Stimulated activated naive CD8-positive, alpha-beta T cell treated with anti-CD3 and anti-CD28 coated beads, Interleukin-15, Interleukin-2, amounts not matched to agents 100 U/mL and 50 U/mL, for 24 hours (primary cell): ENCODE measurements around the gene COX8C.
"Not testable (repeated sequence)": the region's sequence is repeated elsewhere in the genome, so short reads cannot be mapped to it uniquely, and the experiment has no call there.

Experiments
- ATAC-seq: fragments of 150-1000 bp; cut with Tn5 transposase; one replicate; pipeline ENCODE4 v1.10.0; 2021
- DNase-seq: peaks from one replicate; pipeline ENCODE4 v3.0.0; 2021

COX8C gene

GRCh38 chr14:93369713-93370266 is 22.8 kb downstream of the COX8C start:
- no peak for ATAC-seq

DNA sequence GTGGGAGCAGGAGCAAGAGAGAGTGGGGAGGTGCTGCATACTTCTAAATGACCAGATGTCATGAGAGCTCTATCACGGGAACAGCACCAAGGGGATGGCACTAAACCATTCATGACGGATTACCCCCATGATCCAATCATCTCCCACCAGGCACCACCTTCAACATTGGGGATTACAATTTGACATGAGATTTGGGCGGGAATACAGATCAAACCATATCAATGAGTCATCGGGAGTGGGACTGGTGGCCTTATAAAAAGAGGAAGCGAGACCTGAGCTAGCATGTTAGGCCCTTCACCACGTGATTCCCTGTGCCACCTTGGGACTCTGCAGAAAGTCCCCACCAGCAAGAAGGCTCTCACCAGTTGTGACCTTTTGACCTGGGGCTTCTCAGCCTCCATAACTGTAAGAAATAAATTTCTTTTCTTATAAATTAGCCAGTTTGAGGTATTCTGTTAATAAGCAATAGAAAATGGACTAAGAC is 28.7 kb downstream of the COX8C start:
- no peak for ATAC-seq
- DNase-seq, result peak; percentile 17

More at GRCh38 chr14:93369713-93370266, 22.8 kb downstream of the COX8C start:
- no peak for DNase-seq

- ATAC-seq, result no peak
- DNase-seq, result no peak
Measured at GRCh38 chr14:93379831-93380230, 32.8 kb downstream of the COX8C start.

DNA sequence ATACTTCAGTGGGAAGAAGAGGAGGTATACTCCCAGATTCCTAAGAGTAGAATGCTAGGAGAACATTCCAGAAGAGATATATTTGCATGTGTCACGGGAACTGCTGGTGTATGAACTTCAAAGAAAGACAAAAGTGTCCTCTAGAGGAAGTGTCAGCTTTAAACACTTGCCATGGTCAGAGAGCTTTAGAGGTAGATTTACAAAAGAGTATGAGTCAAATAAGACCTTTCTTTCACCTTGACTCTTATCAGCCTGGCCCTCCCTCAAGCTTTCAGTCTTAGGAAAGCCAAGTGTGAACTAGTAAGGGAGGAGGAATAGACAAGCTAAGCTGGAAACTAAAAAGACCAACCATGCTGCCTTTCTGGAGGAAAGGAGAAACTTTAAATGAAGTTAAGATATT is 34.7 kb downstream of the COX8C start:
- DNase-seq (no peak), ATAC-seq (no peak)

GRCh38 chr14:93384256-93384655 is 37.3 kb downstream of the COX8C start:
- ATAC-seq, DNase-seq: not testable (repeated sequence)

- ATAC-seq (no peak), DNase-seq (no peak)
Measured at GRCh38 chr14:93395231-93395630, 48.2 kb downstream of the COX8C start.

- ATAC-seq (no peak), DNase-seq (no peak)
Measured at GRCh38 chr14:93396456-93396855, 49.5 kb downstream of the COX8C start.
